Right lobe of liver (tissue), 4 donors: ENCODE measurements around the gene AMPD2.

Experiments used
- CTCF ChIP-seq, 4 donors: fragments of 200-600 bp in 3 of 4; fragments of 450-650 bp in 1 of 4; IDR thresholded peaks; one replicate each; pipeline versions ENCODE4 v1.5.1 to v1.8.0; 2016 to 2022; ENCODE audit warnings: antibody characterized with exemption in 4 of 4, mild to moderate bottlenecking in 2 of 4
- POLR2A ChIP-seq: fragments of 450-650 bp; IDR thresholded peaks from one replicate; pipeline ENCODE4 v1.6.1; 2017; ENCODE audit warnings: antibody characterized with exemption, mild to moderate bottlenecking
- donor health status: DM: no; HTN: no; CAD: no.
- donor health status: DM: no; HTN: no; CAD: no.
- donor health status: DM: no; HTN: yes; CAD: no.

DNA sequence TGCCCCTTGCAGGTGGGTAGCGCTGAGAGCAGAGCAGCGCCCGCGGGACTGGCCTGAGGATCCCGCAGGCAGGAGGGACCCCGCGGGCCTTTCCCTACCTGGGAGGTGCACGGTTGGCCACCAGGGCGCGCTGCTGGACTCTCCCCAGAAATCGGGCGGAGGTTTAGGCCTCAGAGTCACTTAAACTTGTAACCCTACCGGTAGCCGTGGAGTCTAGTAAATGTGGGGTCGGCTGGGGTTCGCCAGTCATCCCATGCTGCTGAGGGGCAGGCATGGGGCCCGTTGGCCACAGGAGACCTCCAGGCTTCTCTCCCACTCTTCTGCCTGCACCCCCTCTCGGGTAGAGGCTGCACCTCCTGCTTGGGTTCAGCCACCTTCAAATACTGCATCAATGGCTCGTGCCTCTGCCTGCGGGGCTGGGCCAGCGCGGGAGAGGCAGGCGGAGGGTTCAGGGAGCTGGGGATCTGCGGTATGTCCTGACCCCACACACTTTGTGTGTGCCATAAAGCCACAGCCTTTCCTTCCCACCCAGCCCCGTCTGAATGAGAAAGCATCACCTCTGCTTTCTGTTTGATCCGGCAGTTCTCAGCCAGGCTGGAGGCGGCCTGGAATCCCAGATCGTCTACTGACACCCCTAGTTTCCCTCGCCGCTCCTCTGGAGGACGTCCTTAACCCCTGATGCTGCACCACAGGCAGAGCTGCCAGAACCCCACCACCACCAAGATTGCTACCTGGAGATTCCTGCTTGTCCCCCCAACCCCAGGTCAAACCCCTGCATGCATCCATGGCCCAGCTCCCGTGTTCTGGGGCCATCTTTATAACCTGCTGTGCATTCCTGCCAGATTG is 24.0 kb downstream of the AMPD2 start:
- TF ChIP-seq CTCF (IDR thresholded peaks at IDR 0.05) (peak; percentile 88 to 94 (median 90)), POLR2A (no peak)
